NCI-H446 (cell line): ENCODE data around the gene MBD4.
A peak's percentile ranks its signal among the peaks of the same experiment; 100 is the strongest.
"Not testable (repeated sequence)": the region's sequence is repeated elsewhere in the genome, so short reads cannot be mapped to it uniquely, and the experiment has no call there.

Experiments
- DNase-seq, 2 experiments: peaks; one replicate each; lab custom pipeline; 2025; lab: John Stamatoyannopoulos, UW

Gene MBD4

GRCh38 chr3:129429602-129430001, 10.1 kb downstream of the MBD4 start:
- no peak for DNase-seq

- DNase-seq = no peak
These were observed 10.7 kb downstream of the MBD4 start for GRCh38 chr3:129429080-129429451.

GRCh38 chr3:129428376-129429079, 11.2 kb downstream of the MBD4 start, which contains the start of gene EFCAB12:
EFCAB12 (minus strand) TSS chr3:129428636; CDS start chr3:129428488, 148 bp downstream.
- peak; percentile 91 to 98 for DNase-seq

- no peak for DNase-seq
These were observed 11.8 kb downstream of the MBD4 start for GRCh38 chr3:129428007-129428375.

- DNase-seq = no peak
These were observed 14.1 kb downstream of the MBD4 start for GRCh38 chr3:129425619-129426018.

- DNase-seq = no peak
These were observed 14.5 kb downstream of the MBD4 start for GRCh38 chr3:129425213-129425612.

GRCh38 chr3:129424185-129424841, 15.4 kb downstream of the MBD4 start:
- DNase-seq = no peak

- no peak for DNase-seq
These were observed 16.9 kb downstream of the MBD4 start for GRCh38 chr3:129422897-129423296.

- DNase-seq = no peak
These were observed 17.6 kb downstream of the MBD4 start for GRCh38 chr3:129421988-129422745.

GRCh38 chr3:129421236-129421883, 18.4 kb downstream of the MBD4 start:
- no peak for DNase-seq

GRCh38 chr3:129419476-129419875, 20.3 kb downstream of the MBD4 start:
- DNase-seq = no peak

GRCh38 chr3:129418041-129418973, 21.4 kb downstream of the MBD4 start:
- DNase-seq = no peak

GRCh38 chr3:129417326-129417725, 22.4 kb downstream of the MBD4 start:
- DNase-seq = no peak

- no peak for DNase-seq
These were observed 23.3 kb downstream of the MBD4 start for GRCh38 chr3:129416415-129416814.

- no peak for DNase-seq
These were observed 23.9 kb downstream of the MBD4 start for GRCh38 chr3:129415830-129416229.

GRCh38 chr3:129415378-129415777, 24.4 kb downstream of the MBD4 start:
- no peak for DNase-seq

- no peak for DNase-seq
These were observed 25.9 kb downstream of the MBD4 start for GRCh38 chr3:129413687-129414506.

- DNase-seq = not testable (repeated sequence)
These were observed 26.5 kb downstream of the MBD4 start for GRCh38 chr3:129413238-129413637.

GRCh38 chr3:129412542-129413198, 27.1 kb downstream of the MBD4 start:
- DNase-seq = no peak

- no peak for DNase-seq
These were observed 28.8 kb downstream of the MBD4 start for GRCh38 chr3:129410971-129411370.
